ENCODE measurements around the gene DOCK8.

DOCK8 gene

GRCh38 chr9:259405-260404, 45.0 kb downstream of the DOCK8 start:
- no peaks in the 10 kb centered on the region for H3K36me3 Mint-ChIP-seq (ENCODE audit: low read depth)
- H3K4me3 Mint-ChIP-seq = no peak overlapping the region
- no peaks in the 10 kb centered on the region for H3K4me1 Mint-ChIP-seq
- H3K27ac Mint-ChIP-seq = no peak overlapping the region
- DNase-seq = no peak
- H3K9me3 Mint-ChIP-seq = no peaks in the 10 kb centered on the region
- TF ChIP-seq CTCF (IDR thresholded peaks at IDR 0.05) = no peak
- H3K27me3 Mint-ChIP-seq (ENCODE audit: low read depth, poor library complexity) = peaks cover 12% of the 10 kb centered on the region

- Mint-ChIP-seq H3K27me3 (ENCODE audit: low read depth, poor library complexity) (no peaks in the 10 kb centered on the region), H3K27ac (no peak overlapping the region), H3K9me3 (no peaks in the 10 kb centered on the region), H3K36me3 (ENCODE audit: low read depth) (no peaks in the 10 kb centered on the region), H3K4me3 (no peak overlapping the region), H3K4me1 (no peaks in the 10 kb centered on the region)
- no peak for DNase-seq
- TF ChIP-seq CTCF (IDR thresholded peaks at IDR 0.05) = no peak
Observed at GRCh38 chr9:264231-264630, 49.6 kb downstream of the DOCK8 start.

- no peaks in the 10 kb centered on the region for H3K4me1 Mint-ChIP-seq
Observed at GRCh38 chr9:265209-265870, 50.7 kb downstream of the DOCK8 start.

GRCh38 chr9:266228-266627, 51.6 kb downstream of the DOCK8 start:
- no peaks in the 10 kb centered on the region for H3K36me3 Mint-ChIP-seq (ENCODE audit: low read depth)

More at GRCh38 chr9:265209-265870, 50.7 kb downstream of the DOCK8 start:
- no peak overlapping the region for H3K27ac Mint-ChIP-seq
- no peak overlapping the region for H3K4me3 Mint-ChIP-seq
- no peak for TF ChIP-seq CTCF (IDR thresholded peaks at IDR 0.05)
- no peaks in the 10 kb centered on the region for H3K36me3 Mint-ChIP-seq (ENCODE audit: low read depth)
- H3K9me3 Mint-ChIP-seq = no peaks in the 10 kb centered on the region
- H3K27me3 Mint-ChIP-seq (ENCODE audit: low read depth, poor library complexity) = no peaks in the 10 kb centered on the region
- no peak for DNase-seq

GRCh38 chr9:268616-269015, 54.0 kb downstream of the DOCK8 start:
- Mint-ChIP-seq H3K27me3 (ENCODE audit: low read depth, poor library complexity) (peaks cover 3% of the 10 kb centered on the region), H3K27ac (no peak overlapping the region), H3K4me1 (no peaks in the 10 kb centered on the region), H3K36me3 (ENCODE audit: low read depth) (no peaks in the 10 kb centered on the region), H3K9me3 (no peaks in the 10 kb centered on the region), H3K4me3 (no peak overlapping the region)
- no peak for DNase-seq
- no peak for TF ChIP-seq CTCF (IDR thresholded peaks at IDR 0.05)

More at GRCh38 chr9:266228-266627, 51.6 kb downstream of the DOCK8 start:
- no peak for DNase-seq
- no peak overlapping the region for H3K27ac Mint-ChIP-seq
- no peak for TF ChIP-seq CTCF (IDR thresholded peaks at IDR 0.05)
- no peaks in the 10 kb centered on the region for H3K27me3 Mint-ChIP-seq (ENCODE audit: low read depth, poor library complexity)
- H3K9me3 Mint-ChIP-seq = no peaks in the 10 kb centered on the region
- H3K4me3 Mint-ChIP-seq = no peak overlapping the region
- H3K4me1 Mint-ChIP-seq = no peaks in the 10 kb centered on the region

Data from nephron progenitor cell (in vitro differentiated cells).